NOMO-1 (cell line): ENCODE data around the gene HOXC13.

Experiments used
- DNase-seq, 2 experiments: peaks; one replicate each; lab custom pipeline; 2025; ENCODE audit not compliant: unreplicated experiment in 2 of 2; lab: John Stamatoyannopoulos, UW

HOXC13 gene

GRCh38 chr12:53980104-53980801, 41.6 kb downstream of the HOXC13 start:
- no peak for DNase-seq

DNA sequence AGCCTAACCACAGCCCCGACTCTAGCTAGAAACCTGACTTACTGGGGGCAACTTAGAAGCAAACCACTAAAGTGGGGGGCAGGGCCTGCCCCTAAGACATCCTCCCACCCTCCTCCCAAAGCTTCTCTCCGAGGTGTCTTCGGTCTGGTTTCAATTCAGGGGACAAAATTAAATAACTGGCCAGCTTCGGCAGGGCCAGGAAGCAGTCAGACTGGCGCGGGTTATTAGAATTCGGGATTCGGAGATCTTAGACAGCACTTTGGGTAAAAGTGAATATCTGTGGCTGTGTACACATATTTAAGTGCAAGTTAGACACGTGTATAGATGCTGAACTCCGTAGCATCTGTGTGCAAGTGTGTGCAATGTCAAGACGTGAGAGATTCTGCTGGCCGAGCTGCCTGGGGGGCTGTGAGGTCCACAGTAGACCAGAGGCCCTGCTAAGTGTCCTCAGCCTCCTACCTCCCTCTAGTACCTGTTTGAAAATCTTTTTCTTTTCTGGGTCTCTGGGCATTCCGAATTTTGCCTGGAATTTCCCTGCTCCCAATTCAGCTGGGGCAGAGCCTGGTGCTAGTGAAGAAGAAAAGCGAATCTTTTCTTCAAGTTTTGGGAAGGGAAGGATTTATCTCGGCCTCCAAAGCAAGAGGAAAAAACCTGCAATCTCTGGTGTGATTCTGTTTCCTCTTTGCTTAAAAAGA, 42.3 kb downstream of the HOXC13 start:
- DNase-seq, result no peak

DNA sequence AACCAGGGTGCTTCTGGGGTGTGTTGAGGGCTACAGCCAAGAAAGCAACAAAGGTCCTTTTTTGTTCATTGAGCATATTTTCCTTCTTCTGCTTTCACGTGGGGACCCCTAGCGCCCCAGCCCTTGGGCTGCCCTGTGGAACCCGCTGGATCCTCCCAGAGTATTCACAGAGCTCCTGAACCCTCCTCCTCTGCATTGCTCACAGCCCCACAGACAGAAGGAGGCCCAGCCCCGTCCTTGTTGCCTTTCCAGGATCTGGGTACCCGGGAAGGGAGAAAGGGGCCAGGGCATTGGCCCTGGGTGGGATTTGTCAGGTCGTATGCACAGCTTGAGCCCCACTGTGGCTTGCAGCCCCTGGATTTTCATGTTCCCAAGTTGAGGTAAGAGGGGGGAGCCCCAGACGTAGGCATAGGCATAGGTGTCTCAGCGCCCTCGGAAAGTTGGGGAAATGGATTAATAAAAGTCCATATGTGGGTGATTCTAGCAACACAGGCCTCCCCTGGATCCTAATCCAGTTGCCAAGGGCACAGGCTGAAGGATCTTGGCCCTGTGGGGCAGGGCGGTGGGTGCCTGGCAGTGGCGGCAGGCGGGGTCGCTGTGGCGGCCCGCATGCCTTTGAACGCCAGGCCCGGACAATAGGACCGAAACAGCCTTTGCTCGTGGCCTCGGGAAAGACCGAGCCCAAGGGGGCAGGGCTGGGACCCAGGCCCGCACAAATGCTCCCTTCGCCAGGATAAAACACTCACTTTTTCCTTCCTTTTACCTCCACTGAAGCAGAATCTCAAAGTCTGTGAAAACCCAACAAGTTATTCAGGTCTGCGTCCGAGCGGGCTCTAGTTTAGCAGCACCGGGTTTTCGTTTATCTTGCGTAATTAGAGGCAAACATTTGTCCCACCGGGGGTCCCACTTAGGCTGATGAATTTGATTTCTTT, 43.3 kb downstream of the HOXC13 start:
- DNase-seq, result no peak

- no peak for DNase-seq
Measured at GRCh38 chr12:53982648-53983567, 44.3 kb downstream of the HOXC13 start.

- DNase-seq, result peak in 1 of 2 experiments; percentile 23
Measured at GRCh38 chr12:53983568-53983949, 44.9 kb downstream of the HOXC13 start.

GRCh38 chr12:53983950-53984572, 45.4 kb downstream of the HOXC13 start:
- DNase-seq, result peak in 1 of 2 experiments; percentile 27

- DNase-seq, result peak; percentile 74 to 80
Measured at GRCh38 chr12:53984901-53985691, 46.5 kb downstream of the HOXC13 start, which contains the start of gene HOXC10. TSS of gene HOXC10 (plus strand) at chr12:53985146. CDS start at chr12:53985260, 114 bp downstream.

DNA sequence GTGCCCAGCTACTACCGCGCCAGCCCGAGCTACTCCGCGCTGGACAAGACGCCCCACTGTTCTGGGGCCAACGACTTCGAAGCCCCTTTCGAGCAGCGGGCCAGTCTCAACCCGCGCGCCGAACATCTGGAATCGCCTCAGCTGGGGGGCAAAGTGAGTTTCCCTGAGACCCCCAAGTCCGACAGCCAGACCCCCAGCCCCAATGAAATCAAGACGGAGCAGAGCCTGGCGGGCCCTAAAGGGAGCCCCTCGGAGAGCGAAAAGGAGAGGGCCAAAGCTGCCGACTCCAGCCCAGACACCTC, 47.0 kb downstream of the HOXC13 start:
- DNase-seq, result no peak

DNA sequence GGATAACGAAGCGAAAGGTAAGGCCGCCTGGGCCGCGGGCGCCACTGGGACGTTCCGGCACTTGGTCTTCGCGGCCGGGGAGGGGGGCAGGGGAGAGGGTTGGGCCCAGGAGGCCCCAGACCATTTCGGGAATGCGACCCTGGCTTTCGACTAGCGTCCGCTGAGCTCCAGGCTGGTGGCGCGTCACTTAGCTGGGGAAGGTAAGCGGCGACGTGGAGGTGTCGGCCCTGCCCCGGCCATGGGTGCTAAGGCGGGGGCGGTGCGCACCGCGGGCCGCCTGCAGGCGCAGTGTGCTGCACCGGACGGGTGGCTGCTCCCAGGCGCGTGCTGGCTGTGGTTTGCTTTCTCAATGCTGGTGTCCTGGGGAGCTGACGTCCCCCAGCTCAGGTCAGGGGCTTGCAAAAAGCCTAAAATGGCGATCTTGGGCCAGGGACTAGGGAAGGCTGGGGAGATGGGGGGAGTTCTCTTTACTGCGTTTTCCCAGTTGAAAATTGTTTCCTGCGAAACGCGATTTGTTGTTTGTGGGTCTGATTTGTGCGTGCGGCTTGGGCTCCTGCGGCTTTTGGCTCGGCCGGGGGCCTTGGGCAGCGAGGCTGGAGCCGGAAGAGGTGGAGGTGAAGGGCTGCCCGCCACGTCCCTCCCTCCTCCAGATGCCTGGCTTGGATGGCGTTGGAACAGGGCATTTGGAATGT, 47.5 kb downstream of the HOXC13 start:
- DNase-seq, result no peak

- no peak for DNase-seq
Measured at GRCh38 chr12:53986686-53987483, 48.3 kb downstream of the HOXC13 start.

DNA sequence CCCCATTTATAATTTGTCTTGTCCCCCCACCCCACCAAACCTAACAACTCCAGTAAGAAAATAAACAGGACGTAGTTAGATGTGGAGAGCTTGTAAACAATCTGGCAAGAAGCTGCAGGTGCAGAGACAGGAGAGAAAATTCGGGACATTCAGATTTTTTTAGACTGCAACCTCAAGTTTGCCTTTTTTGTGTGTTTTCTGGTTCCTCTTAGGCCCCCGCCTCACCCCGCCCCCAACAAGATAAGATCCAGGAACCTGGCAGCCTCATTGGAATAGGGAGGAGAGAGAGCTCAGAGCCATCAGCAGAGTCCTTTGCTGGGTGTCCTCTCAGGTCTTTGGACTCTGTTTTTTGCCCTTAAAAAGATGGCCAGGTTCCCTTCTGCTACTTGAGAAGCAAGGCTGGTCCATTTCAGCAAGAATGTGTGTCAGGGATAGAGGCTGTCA, 49.2 kb downstream of the HOXC13 start:
- DNase-seq, result no peak

GRCh38 chr12:53988541-53989226, 50.1 kb downstream of the HOXC13 start:
- no peak for DNase-seq

GRCh38 chr12:53989227-53990113, 50.8 kb downstream of the HOXC13 start:
- DNase-seq, result peak; percentile 57 to 79

GRCh38 chr12:53990311-53991076, 51.9 kb downstream of the HOXC13 start:
- DNase-seq, result no peak

DNA sequence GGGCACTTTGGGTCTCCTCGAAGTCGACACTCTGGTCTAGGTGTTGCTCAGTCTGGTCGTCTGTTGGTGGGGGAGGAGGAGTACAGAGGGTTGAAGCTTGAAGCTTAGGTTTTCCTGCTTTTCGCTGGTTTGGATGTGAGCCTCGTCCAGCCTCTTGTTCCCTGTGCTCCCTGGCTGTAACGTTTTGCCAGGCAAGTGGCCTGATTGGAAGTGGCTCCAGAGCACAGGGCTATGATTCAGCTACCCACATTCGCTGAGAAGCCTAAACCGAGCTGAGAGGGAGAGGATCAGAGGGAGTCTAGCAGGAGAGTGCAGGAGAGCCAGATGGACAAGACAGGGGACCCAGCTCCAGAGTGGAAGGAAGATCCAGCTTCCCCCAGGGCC, 52.4 kb downstream of the HOXC13 start:
- no peak for DNase-seq
